Transverse colon (tissue), 4 donors: ENCODE data around the gene MRPS6. TPM values are rescaled to one million over a fixed set of nuclear protein-coding genes. Genes with fewer than 3 reads are reported as not detected.
A peak's percentile ranks its signal among the peaks of the same experiment; 100 is the strongest.

Experiments
- DNase-seq: peaks from one replicate; pipeline ENCODE4 v3.0.0-alpha.2; 2019
- H3K27ac ChIP-seq, 4 donors: fragments of 200-600 bp; sonication (generic); 2 replicates each; pipeline ENCODE4 v1.5.1; 2016 to 2018; ENCODE audit warnings: inconsistent platforms in 4 of 4
- H3K27me3 ChIP-seq: fragments of 200-600 bp; sonication (generic); 2 replicates; pipeline ENCODE4 v1.5.1; 2017; ENCODE audit warnings: inconsistent platforms
- H3K36me3 ChIP-seq, 4 donors: fragments of 200-600 bp; sonication (generic); 2 replicates each; pipeline ENCODE4 v1.5.1; 2017 to 2019; ENCODE audit warnings: inconsistent platforms in 4 of 4
- H3K4me1 ChIP-seq, 4 donors: fragments of 200-600 bp; sonication (generic); 2 replicates each; pipeline ENCODE4 v1.5.1; 2017 to 2020; ENCODE audit warnings: inconsistent platforms in 4 of 4
- H3K4me3 ChIP-seq, 4 donors: fragments of 200-600 bp; sonication (generic); 1 replicate in 1 of 4; 2 replicates in 3 of 4; pipeline versions ENCODE4 v1.5.1 to v1.6.1; 2017 to 2019; ENCODE audit warnings: inconsistent platforms in 4 of 4
- H3K9me3 ChIP-seq, 2 donors: fragments of 200-600 bp; sonication (generic); 2 replicates each; pipeline ENCODE4 v1.5.1; 2017 to 2019; ENCODE audit warnings: inconsistent platforms in 2 of 2
- EP300 ChIP-seq: sonication (generic); formaldehyde crosslinking; IDR thresholded peaks from one replicate; pipeline ENCODE4 v1.6.1; 2017; ENCODE audit warnings: antibody characterized with exemption, low read depth
- POLR2A ChIP-seq: fragments of 450-650 bp; IDR thresholded peaks from one replicate; pipeline ENCODE4 v1.6.1; 2016; ENCODE audit warnings: antibody characterized with exemption, mild to moderate bottlenecking, moderate library complexity
- POLR2AphosphoS5 ChIP-seq, 3 donors: sonication (generic); formaldehyde crosslinking; IDR thresholded peaks; one replicate each; pipeline ENCODE4 v1.6.1; 2016; ENCODE audit warnings: antibody characterized with exemption in 3 of 3
- WGBS, 2 donors: methylation state at CpG; one replicate each; pipeline ENCODE4 v1.1.5; 2018; ENCODE audit warnings: low coverage in 1 of 2; 5-methylcytosine and 5-hydroxymethylcytosine counted together
- in situ Hi-C, 4 donors: fragments of 200-750 bp; cut with MboI; loops; one replicate each; pipeline versions ENCODE4 v1.15.0 to v1.15.1; 2017; ENCODE audit warnings: low sequenced_read_pairs in 3 of 4, low pct_ligation_motif_present in 1 of 4, low pct_unique_long_range_greater_than_20kb in 1 of 4
- intact Hi-C: fragments of 100-400 bp; cut with DNase I; formaldehyde crosslinking; loops from one replicate; pipeline ENCODE4 v1.15.1; 2023; ENCODE audit warnings: low total_unique reads
- total RNA-seq, 4 donors: library from RNA; depleted of rRNA; stranded (reverse); fragments of >200 nt; gene quantifications; one replicate each; pipeline ENCODE4 v1.1.0, GENCODE V29; 2016
- TF ChIP-seq, protein P1 (sequence below), 5 experiments: fragments of 200-600 bp in 3 of 5; fragments of 450-650 bp in 2 of 5; sonication (generic) in 3 of 5; IDR thresholded peaks; 1 replicate in 2 of 5; 2 replicates in 3 of 5; pipeline ENCODE4 v1.5.1; 2016 to 2017; ENCODE audit warnings: antibody characterized with exemption in 5 of 5, inconsistent platforms in 3 of 5, mild to moderate bottlenecking in 2 of 5, moderate library complexity in 1 of 5

The MRPS6 gene
- total RNA-seq, 4 donors from 2014 or later, result 27.9 to 59.1 (median 35.6) TPM

DNA sequence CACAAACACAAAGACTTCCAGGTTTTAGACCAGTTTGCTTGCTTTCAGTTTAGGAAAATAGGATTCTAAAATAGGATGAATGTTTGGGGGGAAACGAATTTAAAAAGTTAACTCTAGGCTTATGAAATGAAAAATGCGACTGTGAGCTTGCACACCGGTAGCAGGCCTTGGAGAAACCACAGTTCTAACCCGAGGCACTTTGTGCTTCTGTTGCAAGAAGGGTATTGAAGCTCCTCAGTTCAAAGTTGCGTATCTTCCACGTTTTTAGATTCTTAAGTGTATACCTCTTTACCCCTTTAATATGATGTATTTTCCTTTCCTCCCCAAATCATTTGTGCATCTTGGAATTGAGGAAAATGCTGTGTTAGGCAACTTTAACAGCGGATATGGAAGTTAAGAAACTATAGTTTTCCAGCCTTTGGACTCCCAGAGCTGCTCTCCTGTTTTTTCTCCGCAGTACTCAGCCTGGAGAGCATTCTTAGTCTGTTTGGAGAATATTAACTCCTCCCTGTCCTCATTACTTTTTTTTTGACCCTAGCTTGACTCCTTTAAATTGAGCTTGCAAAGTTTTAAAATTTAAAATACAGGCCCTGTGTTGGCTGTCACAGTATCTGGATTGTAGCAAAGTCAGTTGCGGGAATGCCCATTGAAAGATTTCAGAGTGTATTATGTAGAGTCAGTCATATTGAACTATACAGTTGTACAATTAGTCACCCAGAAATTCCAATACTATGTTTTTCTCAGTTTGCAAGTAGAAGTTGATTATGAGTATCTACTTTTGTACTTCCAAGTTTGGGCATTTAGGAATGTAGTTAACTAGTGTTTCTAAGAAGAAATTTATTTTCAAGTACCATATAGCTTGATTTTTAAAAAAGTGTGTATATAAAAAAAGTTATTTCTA lies 2.6 kb downstream of the MRPS6 start:
- H3K27me3 ChIP-seq, result no peaks in the 10 kb centered on the region
- DNase-seq, result no peak
- H3K4me3 ChIP-seq, result peak overlapping the region in 3 of 4 donors; percentile 83 to 91 (median 87)
- H3K27ac ChIP-seq, result peak overlapping the region; percentile 88 to 97 (median 95)
- in situ Hi-C loops (no loop called here), intact Hi-C loops (loop anchor here (2.0 kb wide), 1 partner anchor 127 kb away; no protein-coding TSS in a partner anchor)
- H3K4me1 ChIP-seq, result peaks cover 18 to 72% (median 64%) of the 10 kb centered on the region in 4 donors
- TF ChIP-seq EP300 (no peak), POLR2AphosphoS5 (IDR thresholded peaks at IDR 0.05) (no peak), POLR2A (no peak)
- TF ChIP-seq, protein P1, sequence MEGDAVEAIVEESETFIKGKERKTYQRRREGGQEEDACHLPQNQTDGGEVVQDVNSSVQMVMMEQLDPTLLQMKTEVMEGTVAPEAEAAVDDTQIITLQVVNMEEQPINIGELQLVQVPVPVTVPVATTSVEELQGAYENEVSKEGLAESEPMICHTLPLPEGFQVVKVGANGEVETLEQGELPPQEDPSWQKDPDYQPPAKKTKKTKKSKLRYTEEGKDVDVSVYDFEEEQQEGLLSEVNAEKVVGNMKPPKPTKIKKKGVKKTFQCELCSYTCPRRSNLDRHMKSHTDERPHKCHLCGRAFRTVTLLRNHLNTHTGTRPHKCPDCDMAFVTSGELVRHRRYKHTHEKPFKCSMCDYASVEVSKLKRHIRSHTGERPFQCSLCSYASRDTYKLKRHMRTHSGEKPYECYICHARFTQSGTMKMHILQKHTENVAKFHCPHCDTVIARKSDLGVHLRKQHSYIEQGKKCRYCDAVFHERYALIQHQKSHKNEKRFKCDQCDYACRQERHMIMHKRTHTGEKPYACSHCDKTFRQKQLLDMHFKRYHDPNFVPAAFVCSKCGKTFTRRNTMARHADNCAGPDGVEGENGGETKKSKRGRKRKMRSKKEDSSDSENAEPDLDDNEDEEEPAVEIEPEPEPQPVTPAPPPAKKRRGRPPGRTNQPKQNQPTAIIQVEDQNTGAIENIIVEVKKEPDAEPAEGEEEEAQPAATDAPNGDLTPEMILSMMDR (IDR thresholded peaks at IDR 0.05), result no peak
- WGBS, 2 donors, result 56 to 60% methylated on average over 9 of the region's 9 CpGs
- H3K36me3 ChIP-seq, result no peaks in the 10 kb centered on the region
- no peaks in the 10 kb centered on the region for H3K9me3 ChIP-seq

DNA sequence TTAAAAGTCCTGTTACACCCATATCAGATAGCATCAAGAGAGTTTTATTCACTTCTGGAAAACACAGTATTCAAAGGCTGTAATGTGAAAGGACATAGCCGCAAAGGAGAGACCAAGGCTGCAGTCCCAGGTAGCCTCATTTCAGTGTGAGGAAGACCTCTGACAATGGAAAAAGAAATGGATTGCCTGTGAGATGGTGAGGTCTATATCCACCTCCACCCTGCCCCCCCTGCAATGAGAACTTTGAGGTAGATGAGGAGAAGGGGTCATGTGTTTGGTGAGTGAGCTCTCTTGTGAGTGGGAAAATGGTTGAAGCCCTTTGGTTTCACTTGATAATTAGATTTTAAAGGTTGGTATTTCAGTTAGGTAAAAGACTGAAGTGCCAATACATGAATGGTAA lies 3.5 kb downstream of the MRPS6 start:
- WGBS, 2 donors, result 87 to 100% methylated on average over 1 of the region's 1 CpG
- H3K4me1 ChIP-seq, result peaks cover 18 to 81% (median 71%) of the 10 kb centered on the region in 4 donors
- intact Hi-C loops (no loop called here), in situ Hi-C loops (no loop called here)
- H3K4me3 ChIP-seq, result no peak overlapping the region
- H3K27ac ChIP-seq, result peak overlapping the region in 2 of 4 donors; percentile 6 to 20
- DNase-seq, result no peak
- TF ChIP-seq EP300 (no peak), POLR2AphosphoS5 (IDR thresholded peaks at IDR 0.05) (no peak), POLR2A (no peak)
- TF ChIP-seq, protein P1 (IDR thresholded peaks at IDR 0.05), result no peak
- no peaks in the 10 kb centered on the region for H3K27me3 ChIP-seq
- no peaks in the 10 kb centered on the region for H3K36me3 ChIP-seq
- H3K9me3 ChIP-seq, result no peaks in the 10 kb centered on the region

DNA sequence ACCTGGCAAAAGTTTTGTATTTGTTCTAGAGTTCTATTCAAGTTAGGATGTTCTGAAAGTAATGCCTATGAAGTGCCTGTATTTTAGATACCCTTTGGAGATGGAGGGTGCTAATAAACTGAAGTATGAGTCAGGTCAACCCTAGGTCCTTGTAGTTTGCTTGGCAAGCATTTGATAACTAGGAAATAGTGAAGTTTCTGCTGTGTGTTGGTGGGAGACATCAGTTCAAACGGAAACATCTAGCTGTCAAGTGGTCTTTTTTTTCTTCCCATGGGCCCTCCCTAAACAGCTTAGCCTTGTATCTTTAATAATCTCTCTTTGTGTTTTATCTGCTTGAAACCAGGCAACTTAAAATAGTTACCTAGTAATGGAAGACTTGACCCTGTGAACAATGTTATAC lies 4.5 kb downstream of the MRPS6 start:
- Histone ChIP-seq H3K4me1 (peaks cover 21 to 84% (median 78%) of the 10 kb centered on the region in 4 donors), H3K36me3 (no peaks in the 10 kb centered on the region), H3K4me3 (no peak overlapping the region), H3K9me3 (no peaks in the 10 kb centered on the region), H3K27me3 (no peaks in the 10 kb centered on the region), H3K27ac (peak overlapping the region; percentile 65 to 70 (median 68))
- no peak for DNase-seq
- TF ChIP-seq POLR2AphosphoS5 (IDR thresholded peaks at IDR 0.05) (no peak), EP300 (no peak), POLR2A (no peak)
- TF ChIP-seq, protein P1 (IDR thresholded peaks at IDR 0.05), result no peak
- WGBS, 2 donors, result 50 to 75% methylated on average over 1 of the region's 1 CpG
- in situ Hi-C loops, result no loop called here
- intact Hi-C loops, result no loop called here

DNA sequence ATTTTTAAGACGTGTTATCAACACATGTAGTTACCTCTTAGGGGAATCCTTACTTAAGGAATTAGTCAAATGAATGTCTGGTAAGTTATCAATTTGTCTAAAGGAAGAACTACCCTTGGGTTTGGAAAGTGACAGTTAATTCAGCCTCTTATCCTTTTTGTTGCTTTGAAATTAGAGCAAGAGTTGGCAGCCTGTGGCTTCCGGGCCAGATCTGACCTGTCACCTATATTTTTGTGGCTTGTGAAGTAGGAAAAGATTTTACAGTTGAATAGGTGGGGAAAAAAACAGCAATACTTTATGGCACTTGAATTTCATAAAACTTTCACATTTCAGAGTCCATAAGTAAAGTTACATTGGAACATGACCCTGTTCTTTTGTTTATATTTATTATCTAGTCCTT lies 5.5 kb downstream of the MRPS6 start:
- peaks cover 24 to 93% (median 82%) of the 10 kb centered on the region in 4 donors for H3K4me1 ChIP-seq
- 25 to 60% methylated on average over 1 to 2 of the region's 2 CpGs for WGBS, 2 donors
- peak; percentile 63 for DNase-seq

More for the DNA sequence above, 5.5 kb downstream of the MRPS6 start:
- intact Hi-C loops, result no loop called here
- peak overlapping the region; percentile 65 to 70 (median 68) for H3K27ac ChIP-seq
- H3K27me3 ChIP-seq, result no peaks in the 10 kb centered on the region
- TF ChIP-seq, protein P1 (IDR thresholded peaks at IDR 0.05), result no peak
- TF ChIP-seq POLR2AphosphoS5 (IDR thresholded peaks at IDR 0.05) (no peak), EP300 (no peak), POLR2A (no peak)
- no peaks in the 10 kb centered on the region for H3K36me3 ChIP-seq
- no peaks in the 10 kb centered on the region for H3K9me3 ChIP-seq
- in situ Hi-C loops, result no loop called here
- H3K4me3 ChIP-seq, result no peak overlapping the region
